A673 (cell line): Measurements from ENCODE around the gene EPHA5.

Experiments
- CTCF ChIP-seq: fragments of 300-800, 200-600 bp; sonication (generic); conservative IDR thresholded peaks from 2 replicates; pipeline ENCODE4 v1.5.1; 2017; ENCODE audit warnings: low read depth, mild to moderate bottlenecking, antibody characterized with exemption, low read length, moderate library complexity, mixed read lengths
- EZH2 ChIP-seq: fragments of 200-600 bp; sonication (generic); IDR thresholded peaks from 2 replicates; pipeline ENCODE4 v1.6.1; 2017; ENCODE audit warnings: borderline replicate concordance, low read depth, mild to moderate bottlenecking, mixed read lengths, antibody characterized with exemption, low read length; ENCODE audit not compliant: poor library complexity, severe bottlenecking

GRCh38 chr4:65651751-65652150 lies 18.5 kb downstream of the EPHA5 start:
- no peak for TF ChIP-seq CTCF
- no peak for TF ChIP-seq EZH2
